PC-3 (cell line): Measurements from ENCODE around the gene MEF2C. TPM values are rescaled to one million over a fixed set of nuclear protein-coding genes. Genes with fewer than 3 reads are reported as not detected.

Experiments
- ATAC-seq: fragments of 200-7000 bp; cut with Tn5 transposase; 2 replicates; pipeline ENCODE4 v1.9.1; 2020; ENCODE audit warnings: mild to moderate bottlenecking, moderate library complexity
- BruUV-seq: library from RNA; stranded (reverse); fragments of 400-500 nt; replicated peaks from 2 replicates; lab custom pipeline; 2021; lab: Mats Ljungman, UMichigan
- CTCF ChIA-PET: fragments of 300-600 bp; sonication (Branson Sonifier 250); formaldehyde crosslinking; loops from one replicate; lab custom pipeline; 2022; ENCODE audit warnings: antibody characterized with exemption; lab: Charles Lee
- POLR2A ChIA-PET: fragments of 300-600 bp; sonication (Branson Sonifier 250); formaldehyde crosslinking; loops from one replicate; lab custom pipeline; 2022; ENCODE audit warnings: antibody characterized with exemption; ENCODE audit not compliant: unreplicated experiment; lab: Charles Lee
- DNase-seq: peaks from one replicate; pipeline ENCODE4 v3.0.0-alpha.2; 2015
- H2AFZ ChIP-seq: fragments of 300-600 bp; sonication (generic); 2 replicates; pipeline ENCODE4 v1.6.0; 2016; ENCODE audit warnings: antibody characterized with exemption, low read length
- H3F3A ChIP-seq: fragments of 300-600 bp; sonication (generic); one replicate; pipeline ENCODE4 v1.6.0; 2017; ENCODE audit warnings: antibody characterized with exemption, low read length, control low read depth, mild to moderate bottlenecking; ENCODE audit not compliant: unreplicated experiment
- H3K27ac ChIP-seq: fragments of 300-600 bp; sonication (generic); 2 replicates; pipeline ENCODE4 v1.5.1; 2016; ENCODE audit warnings: mild to moderate bottlenecking, low read length
- H3K27me3 ChIP-seq: fragments of 300-600 bp; sonication (generic); 2 replicates; pipeline ENCODE4 v1.6.1; 2016; ENCODE audit warnings: low read length, mixed read lengths
- H3K36me3 ChIP-seq: fragments of 300-600 bp; sonication (generic); 2 replicates; pipeline ENCODE4 v1.6.1; 2016; ENCODE audit warnings: low read depth, mixed run types, low read length, mixed read lengths
- H3K4me1 ChIP-seq: fragments of 300-600 bp; sonication (generic); 2 replicates; pipeline ENCODE4 v1.5.1; 2016; ENCODE audit warnings: low read length; ENCODE audit not compliant: insufficient read depth
- H3K4me2 ChIP-seq: fragments of 300-600 bp; sonication (generic); 2 replicates; pipeline ENCODE4 v1.6.0; 2016; ENCODE audit warnings: low read length
- H3K4me3 ChIP-seq: fragments of 300-600 bp; sonication (generic); 2 replicates; pipeline ENCODE4 v1.5.1; 2016; ENCODE audit warnings: mild to moderate bottlenecking, low read length, mixed read lengths
- H3K79me2 ChIP-seq: fragments of 300-600 bp; sonication (generic); 2 replicates; pipeline ENCODE4 v1.6.1; 2017; ENCODE audit warnings: low read length, mixed read lengths
- H3K9ac ChIP-seq: fragments of 300-600 bp; sonication (generic); 2 replicates; pipeline ENCODE4 v1.6.0; 2016; ENCODE audit warnings: mild to moderate bottlenecking, low read length
- H3K9me2 ChIP-seq: fragments of 300-600 bp; sonication (generic); replicated peaks from 2 replicates; pipeline ENCODE4 v1.6.1; 2016; ENCODE audit warnings: mixed run types, low read length, mixed read lengths
- H3K9me3 ChIP-seq: fragments of 300-600 bp; sonication (generic); 2 replicates; pipeline ENCODE4 v1.6.1; 2016; ENCODE audit warnings: low read length, mixed read lengths
- H4K20me1 ChIP-seq: fragments of 300-600 bp; sonication (generic); 2 replicates; pipeline ENCODE4 v1.6.1; 2016; ENCODE audit warnings: low read length, mixed read lengths
- CTCF ChIP-seq: fragments of 300-600 bp; sonication (generic); conservative IDR thresholded peaks from 2 replicates; pipeline ENCODE4 v1.5.1; 2017; ENCODE audit warnings: antibody characterized with exemption, low read depth, mild to moderate bottlenecking, low read length
- EZH2 ChIP-seq: fragments of 300-600 bp; sonication (generic); IDR thresholded peaks from one replicate; pipeline ENCODE4 v1.6.1; 2017; ENCODE audit warnings: antibody characterized with exemption, mild to moderate bottlenecking, low read length; ENCODE audit not compliant: unreplicated experiment
- EZH2phosphoT487 ChIP-seq: fragments of 300-600 bp; sonication (generic); IDR thresholded peaks from 2 replicates; pipeline ENCODE4 v1.6.1; 2018; ENCODE audit warnings: mild to moderate bottlenecking, antibody characterized with exemption, low read length, borderline replicate concordance
- intact Hi-C: fragments of 100-400 bp; cut with micrococcal nuclease; formaldehyde crosslinking; loops from 2 replicates; pipeline ENCODE4 v1.9.0; 2023
- total RNA-seq: library from RNA; depleted of rRNA; stranded (reverse); fragments of >200 nt; gene quantifications from 2 replicates; pipeline ENCODE4 v1.2.3, GENCODE V29; 2014

Gene MEF2C
- total RNA-seq, 1 experiment from 2014 or later: 8.0 TPM

GRCh38 chr5:88837817-88838216, 45.2 kb downstream of the MEF2C start:
- no peak for TF ChIP-seq CTCF
- TF ChIP-seq EZH2phosphoT487: no peak
- TF ChIP-seq EZH2: no peak
- no peak overlapping the region for H3K27ac ChIP-seq
- H3K9ac ChIP-seq: no peak overlapping the region
- H3K4me1 ChIP-seq: no peaks in the 10 kb centered on the region
- no peaks in the 10 kb centered on the region for H3K79me2 ChIP-seq
- ATAC-seq (no peak), DNase-seq (no peak)
- ChIA-PET POLR2A (no interaction called here), CTCF (no interaction called here)
- H3K9me3 ChIP-seq: no peaks in the 10 kb centered on the region
- no peaks in the 10 kb centered on the region for H3K27me3 ChIP-seq
- no peak overlapping the region for H3K4me3 ChIP-seq
- intact Hi-C loops: no loop called here
- no peaks in the 10 kb centered on the region for H3K9me2 ChIP-seq
- H2AFZ ChIP-seq: no peak overlapping the region
- H3K36me3 ChIP-seq: no peaks in the 10 kb centered on the region
- BruUV-seq: no TSS peak
- no peak overlapping the region for H3K4me2 ChIP-seq
- no peaks in the 10 kb centered on the region for H4K20me1 ChIP-seq
- H3F3A ChIP-seq: no peaks in the 10 kb centered on the region

GRCh38 chr5:88837222-88837621, 45.8 kb downstream of the MEF2C start:
- Histone ChIP-seq H3K4me3 (no peak overlapping the region), H2AFZ (no peak overlapping the region), H3K27ac (no peak overlapping the region), H3K4me1 (no peaks in the 10 kb centered on the region), H3K27me3 (no peaks in the 10 kb centered on the region), H3K9me2 (no peaks in the 10 kb centered on the region), H3K9me3 (no peaks in the 10 kb centered on the region), H3F3A (no peaks in the 10 kb centered on the region), H3K36me3 (no peaks in the 10 kb centered on the region), H3K9ac (no peak overlapping the region), H3K79me2 (no peaks in the 10 kb centered on the region), H4K20me1 (no peaks in the 10 kb centered on the region), H3K4me2 (no peak overlapping the region)
- intact Hi-C loops: no loop called here
- TF ChIP-seq EZH2phosphoT487: no peak
- no peak for TF ChIP-seq CTCF
- no peak for TF ChIP-seq EZH2
- POLR2A ChIA-PET: interaction anchor here (0.6 kb wide), 1 partner anchor 29 kb away, joined by 4 read pairs; no protein-coding TSS in a partner anchor
- no peak for DNase-seq
- CTCF ChIA-PET: no interaction called here
- ATAC-seq: no peak
- BruUV-seq: no TSS peak

GRCh38 chr5:88836195-88836838, 46.7 kb downstream of the MEF2C start:
- DNase-seq (no peak), ATAC-seq (no peak)
- intact Hi-C loops: no loop called here
- Histone ChIP-seq H3K9ac (no peak overlapping the region), H3K9me2 (no peaks in the 10 kb centered on the region), H3K36me3 (no peaks in the 10 kb centered on the region), H3K4me2 (no peak overlapping the region), H4K20me1 (no peaks in the 10 kb centered on the region), H3K27me3 (no peaks in the 10 kb centered on the region), H3K4me1 (no peaks in the 10 kb centered on the region), H2AFZ (no peak overlapping the region), H3K27ac (no peak overlapping the region), H3K9me3 (no peaks in the 10 kb centered on the region), H3K79me2 (no peaks in the 10 kb centered on the region), H3F3A (no peaks in the 10 kb centered on the region), H3K4me3 (no peak overlapping the region)
- TF ChIP-seq EZH2 (no peak), EZH2phosphoT487 (no peak), CTCF (no peak)
- ChIA-PET POLR2A (no interaction called here), CTCF (no interaction called here)
- BruUV-seq: no TSS peak
